CD4-positive, alpha-beta T cell treated with Interleukin-10 for 1 hour (primary cell): Measurements from ENCODE around the gene SYNE1.
"Not testable (repeated sequence)": the region's sequence is repeated elsewhere in the genome, so short reads cannot be mapped to it uniquely, and the experiment has no call there.

ENCODE experiments used
- DNase-seq: peaks from one replicate; pipeline ENCODE4 v3.0.0-alpha.2; 2020

The SYNE1 gene

GRCh38 chr6:152474354-152474753 is 162.8 kb downstream of the SYNE1 start:
- no peak for DNase-seq

- DNase-seq: no peak
These were observed 164.8 kb downstream of the SYNE1 start for GRCh38 chr6:152472325-152472724.

GRCh38 chr6:152471456-152472265 is 165.5 kb downstream of the SYNE1 start:
- DNase-seq: no peak

- DNase-seq: no peak
These were observed 174.0 kb downstream of the SYNE1 start for GRCh38 chr6:152463164-152463563.

- no peak for DNase-seq
These were observed 174.4 kb downstream of the SYNE1 start for GRCh38 chr6:152462716-152463115.

GRCh38 chr6:152461556-152461955 is 175.6 kb downstream of the SYNE1 start:
- DNase-seq: no peak

- DNase-seq: no peak
These were observed 178.2 kb downstream of the SYNE1 start for GRCh38 chr6:152458648-152459644.

GRCh38 chr6:152457949-152458624 is 179.1 kb downstream of the SYNE1 start:
- DNase-seq: no peak

GRCh38 chr6:152454003-152454402 is 183.2 kb downstream of the SYNE1 start:
- no peak for DNase-seq

- no peak for DNase-seq
These were observed 183.7 kb downstream of the SYNE1 start for GRCh38 chr6:152453421-152453820.

GRCh38 chr6:152452639-152453038 is 184.5 kb downstream of the SYNE1 start:
- no peak for DNase-seq

- DNase-seq: no peak
These were observed 186.6 kb downstream of the SYNE1 start for GRCh38 chr6:152450519-152450918.

GRCh38 chr6:152441902-152442301 is 195.3 kb downstream of the SYNE1 start:
- no peak for DNase-seq

- no peak for DNase-seq
These were observed 201.3 kb downstream of the SYNE1 start for GRCh38 chr6:152435816-152436215.

GRCh38 chr6:152432758-152433157 is 204.4 kb downstream of the SYNE1 start:
- no peak for DNase-seq

GRCh38 chr6:152428126-152428525 is 209.0 kb downstream of the SYNE1 start:
- DNase-seq: no peak

- DNase-seq: no peak
These were observed 210.9 kb downstream of the SYNE1 start for GRCh38 chr6:152426276-152426675.

GRCh38 chr6:152423216-152424103 is 213.7 kb downstream of the SYNE1 start:
- no peak for DNase-seq

- DNase-seq: not testable (repeated sequence)
These were observed 215.7 kb downstream of the SYNE1 start for GRCh38 chr6:152421496-152421895.

- DNase-seq: no peak
These were observed 216.5 kb downstream of the SYNE1 start for GRCh38 chr6:152420696-152421095.

GRCh38 chr6:152418551-152418950 is 218.6 kb downstream of the SYNE1 start:
- DNase-seq: no peak

GRCh38 chr6:152416652-152417051 is 220.5 kb downstream of the SYNE1 start:
- no peak for DNase-seq
